Heart right ventricle (tissue), 16 donors: ENCODE results near the gene COMMD7. TPM values are rescaled to one million over a fixed set of nuclear protein-coding genes. Genes with fewer than 3 reads are reported as not detected.

Source experiments
- ATAC-seq, 8 donors: fragments of 200-7000 bp; cut with Tn5 transposase; one replicate each; pipeline ENCODE4 v1.9.1; 2020; ENCODE audit warnings: mild to moderate bottlenecking in 8 of 8, moderate library complexity in 8 of 8, moderate number of reproducible peaks in 1 of 8
- DNase-seq, 2 donors: peaks; one replicate each; pipeline ENCODE4 v3.0.0-alpha.2; 2020
- H3K27ac ChIP-seq, 10 donors: fragments of 200-600 bp; sonication (generic) in 2 of 10; one replicate each; pipeline versions ENCODE4 v1.5.0 to v1.8.0; 2020 to 2022; ENCODE audit warnings: mild to moderate bottlenecking in 3 of 10
- H3K27me3 ChIP-seq, 7 donors: fragments of 200-600 bp; one replicate each; pipeline ENCODE4 v1.8.0; 2021 to 2022; ENCODE audit warnings: mild to moderate bottlenecking in 2 of 7
- H3K36me3 ChIP-seq, 9 donors: fragments of 200-600 bp; sonication (generic) in 1 of 9; one replicate each; pipeline versions ENCODE4 v1.5.0 to v1.8.0; 2020 to 2022; ENCODE audit warnings: mild to moderate bottlenecking in 2 of 9
- H3K4me1 ChIP-seq, 9 donors: fragments of 200-600 bp; sonication (generic) in 1 of 9; one replicate each; pipeline versions ENCODE4 v1.5.0 to v1.8.0; 2020 to 2022; ENCODE audit warnings: mild to moderate bottlenecking in 4 of 9
- H3K4me3 ChIP-seq, 10 donors: fragments of 200-600 bp; sonication (generic) in 2 of 10; one replicate each; pipeline versions ENCODE4 v1.5.0 to v1.8.0; 2020 to 2022; ENCODE audit warnings: mild to moderate bottlenecking in 7 of 10, moderate library complexity in 2 of 10
- H3K9me3 ChIP-seq, 11 donors: fragments of 200-600 bp in 10 of 11; sonication (generic) in 2 of 11; one replicate each; pipeline versions ENCODE4 v1.5.0 to v1.8.0; 2013 to 2022; ENCODE audit warnings: mild to moderate bottlenecking in 2 of 11, control low read depth in 1 of 11, moderate library complexity in 1 of 11
- CTCF ChIP-seq, 9 donors: fragments of 200-600 bp; sonication (generic) in 2 of 9; IDR thresholded peaks; one replicate each; pipeline versions ENCODE4 v1.5.0 to v1.8.0; 2021 to 2022; ENCODE audit warnings: antibody characterized with exemption in 9 of 9, mild to moderate bottlenecking in 5 of 9, moderate library complexity in 1 of 9
- WGBS, 2 donors: extraction: QIAGEN DNeasy Blood & Tissue Kit; methylation state at CpG; one replicate each; pipeline ENCODE4 v1.1.7; 2013; ENCODE audit warnings: inconsistent platforms in 1 of 2; 5-methylcytosine and 5-hydroxymethylcytosine counted together
- intact Hi-C, 10 donors: fragments of 100-400 bp; cut with DNase I; formaldehyde crosslinking; loops; one replicate each; pipeline versions ENCODE4 v1.11.1 to v1.14.2; 2022
- long read RNA-seq, 3 donors: library from polyadenylated mRNA; unstranded; transcript quantifications; one replicate each; pipeline ENCODE4 v2.0.0, GENCODE V29; 2020 to 2021
- polyA plus RNA-seq, 2 donors: library from polyadenylated mRNA; stranded (reverse); fragments of 200-250 nt; gene quantifications; one replicate each; pipeline ENCODE4 v1.2.3, GENCODE V29; 2013
- total RNA-seq, 10 donors: library from RNA; stranded (reverse); fragmentation: NEBNext Ultra II Directional in 3 of 10; extraction: Animal tissue kit (Norgen Biotek cat#: 25700) in 3 of 10; gene quantifications; one replicate each; pipeline versions ENCODE4 v1.2.1 to v1.2.4, GENCODE V29; 2021 to 2023
- donor health status: Arrhythmogenic right ventricular cardiomyopathy.
- donor health status: ischemic (EF 13 %, LVEDD 7.1; RV severe dilation, severe dysfunction).
- donor health status: healthy with polysubstance abuse.
- donor health status: DM: no; HTN: yes; CAD: no.
- donor health status: DM: no; HTN: no; CAD: no.
- donor health status: ischemic (EF 25% LVEDD 6.9; RV normal size, moderate dysfunction).
- donor health status: ischemic (EF 25% LVEDD 5.7; RV mildly dilated, moderate dysfunction).
- donor health status: healthy.
- donor health status: DM: yes; HTN: yes; CAD: no.
- donor health status: Ischemic cardiomyopathy.
- donor health status: ischemic (EF 35%, LVEDD 5.7; RV mildly dilated, moderate dysfunction).
- donor health status: nonischemic (EF 11% LVEDD 7.7; RV severe dilation, severe dysfunction).
- donor health status: DM: yes; HTN: yes; CAD: no.
- donor health status: PGD.
- donor health status: ischemic (EF 29% LVEDD 5.4; RV normal size, mild dysfunction).
- donor health status: nonischemic (EF 23%, LVEDD 6.1; RV moderate dilation, normal function).

Gene COMMD7
- 10 to 100 TPM; 35.7 to 54.6 (median 41.8) TPM for total RNA-seq
- 10 to 100 TPM; 48.6 to 53.6 TPM for polyA plus RNA-seq
- long read RNA-seq, donor 1, transcript COMMD7-201 (9 exons, 1,900 nt), result major isoform, 60 of 71 reads
- long read RNA-seq, donor 1, partial matches to known transcripts, result 3 of 71 reads
- long read RNA-seq, donor 1, other reads (novel, unspliced or antisense), result 5 of 71 reads
- long read RNA-seq, donor 2, transcript COMMD7-202 (9 exons, 1,343 nt), result minor isoform, 6 of 59 reads
- long read RNA-seq, donor 2, transcript COMMD7-201 (9 exons, 1,900 nt), result major isoform, 49 of 59 reads
- long read RNA-seq, donor 2, partial matches to known transcripts, result 1 of 59 reads
- long read RNA-seq, donor 2, other reads (novel, unspliced or antisense), result 3 of 59 reads
- long read RNA-seq, donor 3, transcript COMMD7-202 (9 exons, 1,343 nt), result minor isoform, 8 of 122 reads
- long read RNA-seq, donor 3, transcript COMMD7-201 (9 exons, 1,900 nt), result major isoform, 107 of 122 reads
- long read RNA-seq, donor 3, partial matches to known transcripts, result 2 of 122 reads
- long read RNA-seq, donor 3, other reads (novel, unspliced or antisense), result 5 of 122 reads

GRCh38 chr20:32743237-32744112 lies at the start of gene COMMD7:
COMMD7 (minus strand) TSS chr20:32743467; CDS start chr20:32743391, 76 bp downstream.
- H3K36me3 ChIP-seq, result peaks cover 0 to 4% (median 0%) of the 10 kb centered on the region in 9 donors
- ATAC-seq (peak; percentile 74 to 93 (median 88)), DNase-seq (peak; percentile 65 to 76)
- H3K4me3 ChIP-seq, result peak within 1 kb of the TSS; percentile 60 to 86 (median 82)
- no peaks in the 10 kb centered on the region for H3K27me3 ChIP-seq
- H3K9me3 ChIP-seq, result no peaks in the 10 kb centered on the region
- peaks cover 2 to 27% (median 12%) of the 10 kb centered on the region in 9 donors for H3K4me1 ChIP-seq
- 1 to 2% methylated on average over 40 to 64 of the region's 64 CpGs for WGBS, 2 donors
- intact Hi-C loops, result no loop called here
- no peak for TF ChIP-seq CTCF (IDR thresholded peaks at IDR 0.05)
- peak within 1 kb of the TSS; percentile 77 to 95 (median 90) for H3K27ac ChIP-seq

GRCh38 chr20:32792731-32793458 lies 49.6 kb upstream of the COMMD7 start:
- no peak for TF ChIP-seq CTCF (IDR thresholded peaks at IDR 0.05)
- DNase-seq (no peak), ATAC-seq (peak in 1 of 8 donors; percentile 10)
- 71 to 73% methylated on average over 13 of the region's 13 CpGs for WGBS, 2 donors
- Histone ChIP-seq H3K4me3 (no peak overlapping the region), H3K36me3 (peaks cover 0 to 34% (median 0%) of the 10 kb centered on the region in 9 donors), H3K4me1 (peaks cover 0 to 21% (median 10%) of the 10 kb centered on the region in 9 donors), H3K27me3 (no peaks in the 10 kb centered on the region), H3K27ac (no peak overlapping the region), H3K9me3 (no peaks in the 10 kb centered on the region)
- intact Hi-C loops, result loop anchor here in 9 of 10 donors (5.0 to 10.0 kb wide), 7 partner anchors 99 to 512 kb away; no protein-coding TSS in a partner anchor

GRCh38 chr20:32792316-32792715 lies 49.0 kb upstream of the COMMD7 start:
- intact Hi-C loops, result loop anchor here in 9 of 10 donors (5.0 to 10.0 kb wide), 7 partner anchors 100 to 512 kb away; no protein-coding TSS in a partner anchor
- Histone ChIP-seq H3K27me3 (no peaks in the 10 kb centered on the region), H3K36me3 (peaks cover 0 to 39% (median 0%) of the 10 kb centered on the region in 9 donors), H3K27ac (no peak overlapping the region), H3K4me3 (no peak overlapping the region), H3K4me1 (peaks cover 0 to 21% (median 10%) of the 10 kb centered on the region in 9 donors), H3K9me3 (no peaks in the 10 kb centered on the region)
- TF ChIP-seq CTCF (IDR thresholded peaks at IDR 0.05), result no peak
- DNase-seq (no peak), ATAC-seq (peak in 4 of 8 donors; percentile 52 to 86 (median 68))
- WGBS, 2 donors, result 57 to 64% methylated on average over 3 of the region's 3 CpGs
